Left colon (tissue), 2 donors: Measurements from ENCODE around the gene EDAR. TPM values are rescaled to one million over a fixed set of nuclear protein-coding genes. Genes with fewer than 3 reads are reported as not detected.

Experiments used
- ATAC-seq: fragments of 200-7000 bp; cut with Tn5 transposase; one replicate; pipeline ENCODE4 v1.9.1; 2020; ENCODE audit warnings: mild to moderate bottlenecking, moderate library complexity
- DNase-seq, 2 donors: peaks; one replicate each; pipeline ENCODE4 v3.0.0-alpha.2; 2020
- intact Hi-C, 2 donors: fragments of 100-400 bp; cut with DNase I in 1 of 2; cut with micrococcal nuclease in 1 of 2; formaldehyde crosslinking; loops; one replicate each; pipeline versions ENCODE4 v1.11.2 to v1.14.0; 2022; cut with DNase I, micrococcal nuclease
- total RNA-seq, 2 donors: library from RNA; stranded (reverse); fragmentation: NEBNext Ultra II Directional; extraction: Animal tissue kit (Norgen Biotek cat#: 25700); gene quantifications; one replicate each; pipeline ENCODE4 v1.2.1, GENCODE V29; 2021
- donor health status: DM: no; HTN: no; CAD: no.
- donor health status: DM: yes; HTN: yes; CAD: no.

EDAR gene
- total RNA-seq, 2 donors from 2014 or later, result 0.43 to 0.61 TPM

GRCh38 chr2:109009920-109010610 lies 21.0 kb upstream of the EDAR start:
- ATAC-seq, result peak; percentile 78
- no peak for DNase-seq
- intact Hi-C loops, result no loop called here

DNA sequence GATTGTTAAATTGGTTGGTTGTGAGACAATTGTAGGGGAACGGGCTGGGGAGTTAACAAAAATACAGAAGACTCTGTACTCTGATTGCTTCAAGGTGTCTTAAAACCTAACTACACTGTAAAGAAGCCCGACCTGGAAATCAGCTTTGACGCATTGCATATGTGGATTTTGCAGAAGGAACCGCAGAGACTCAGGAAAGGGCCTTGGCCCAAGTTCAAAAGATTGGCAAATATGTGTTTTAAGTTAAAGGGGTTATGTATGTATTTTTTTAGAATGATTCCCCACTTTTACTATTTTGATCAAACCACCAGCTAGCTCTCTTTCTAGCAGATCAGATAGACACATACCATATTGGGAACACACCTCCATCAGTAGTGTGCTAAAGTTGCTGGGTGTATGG lies 18.0 kb upstream of the EDAR start:
- intact Hi-C loops, result no loop called here
- no peak for ATAC-seq

GRCh38 chr2:109005686-109006204 lies 16.7 kb upstream of the EDAR start:
- DNase-seq, result no peak
- ATAC-seq, result no peak
- intact Hi-C loops, result no loop called here

More for the DNA sequence above, 18.0 kb upstream of the EDAR start:
- no peak for DNase-seq

DNA sequence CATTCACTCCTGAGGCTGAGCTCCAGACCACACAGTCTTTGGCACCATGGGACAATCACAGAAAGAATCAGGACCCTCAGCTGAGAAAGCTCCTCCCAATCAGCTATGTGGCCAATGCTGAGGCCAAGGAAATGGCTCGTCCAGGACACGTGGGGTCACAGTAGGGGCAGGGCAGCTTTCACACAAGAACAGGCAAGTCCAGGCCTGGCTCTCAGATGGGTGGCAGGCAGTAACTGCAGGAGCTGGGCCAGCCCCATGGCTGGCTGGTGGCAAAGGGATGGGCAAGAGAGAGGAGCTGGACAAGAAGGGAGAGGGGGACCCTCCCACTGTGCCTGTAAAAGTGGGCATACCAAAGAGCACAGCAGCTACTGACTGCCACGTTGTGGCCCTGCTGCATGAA lies 12.2 kb upstream of the EDAR start:
- no peak for ATAC-seq
- intact Hi-C loops, result no loop called here
- DNase-seq, result no peak

DNA sequence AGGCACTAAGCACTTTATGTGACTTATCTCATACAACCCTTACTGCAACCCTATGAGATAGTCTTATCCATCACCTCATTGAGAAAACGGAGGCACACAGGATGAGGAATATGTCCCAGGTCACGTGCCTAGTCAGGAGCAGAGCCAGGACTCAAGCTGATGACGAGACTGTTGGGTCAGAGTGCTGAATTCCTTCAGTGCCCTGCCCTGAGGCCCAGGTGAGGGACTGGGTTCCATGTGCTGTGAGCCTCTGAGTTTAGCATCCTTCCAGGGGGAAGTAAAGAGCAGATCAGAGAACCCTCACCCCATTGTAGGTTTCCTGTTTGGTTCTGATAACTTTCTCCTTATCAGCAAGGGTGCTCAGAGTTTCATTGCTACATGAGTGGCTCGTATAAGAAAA lies 11.7 kb upstream of the EDAR start:
- intact Hi-C loops, result no loop called here
- ATAC-seq (no peak), DNase-seq (no peak)

GRCh38 chr2:108998911-108999310 lies 9.9 kb upstream of the EDAR start:
- intact Hi-C loops, result no loop called here
- ATAC-seq, result no peak
- DNase-seq, result no peak

DNA sequence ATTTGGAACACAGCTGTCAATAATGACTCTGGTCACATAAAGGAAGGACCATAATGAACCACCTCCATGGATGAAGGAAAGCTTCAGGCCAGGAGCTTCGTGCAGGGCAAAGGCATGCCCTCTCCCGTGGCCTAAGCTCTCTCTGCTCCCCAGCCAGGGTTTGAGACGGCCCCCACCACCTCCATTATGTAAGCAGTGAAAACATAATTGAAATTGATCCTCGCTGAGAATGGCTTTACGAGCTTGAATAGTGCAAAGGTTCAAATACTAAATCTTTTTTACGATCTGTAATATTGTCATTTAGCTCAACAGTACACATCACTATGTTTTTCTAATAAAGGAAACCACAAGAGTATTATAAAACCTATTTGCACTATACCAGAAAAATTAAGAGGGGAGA lies 5.2 kb upstream of the EDAR start:
- ATAC-seq (peak; percentile 30), DNase-seq (no peak)
- intact Hi-C loops, result no loop called here

GRCh38 chr2:108993095-108993937 lies 4.3 kb upstream of the EDAR start:
- ATAC-seq (no peak), DNase-seq (no peak)
- intact Hi-C loops, result no loop called here

- intact Hi-C loops, result no loop called here
- DNase-seq, result no peak
- ATAC-seq, result no peak
These were observed 784 bp downstream of the EDAR start for GRCh38 chr2:108988076-108988795.

DNA sequence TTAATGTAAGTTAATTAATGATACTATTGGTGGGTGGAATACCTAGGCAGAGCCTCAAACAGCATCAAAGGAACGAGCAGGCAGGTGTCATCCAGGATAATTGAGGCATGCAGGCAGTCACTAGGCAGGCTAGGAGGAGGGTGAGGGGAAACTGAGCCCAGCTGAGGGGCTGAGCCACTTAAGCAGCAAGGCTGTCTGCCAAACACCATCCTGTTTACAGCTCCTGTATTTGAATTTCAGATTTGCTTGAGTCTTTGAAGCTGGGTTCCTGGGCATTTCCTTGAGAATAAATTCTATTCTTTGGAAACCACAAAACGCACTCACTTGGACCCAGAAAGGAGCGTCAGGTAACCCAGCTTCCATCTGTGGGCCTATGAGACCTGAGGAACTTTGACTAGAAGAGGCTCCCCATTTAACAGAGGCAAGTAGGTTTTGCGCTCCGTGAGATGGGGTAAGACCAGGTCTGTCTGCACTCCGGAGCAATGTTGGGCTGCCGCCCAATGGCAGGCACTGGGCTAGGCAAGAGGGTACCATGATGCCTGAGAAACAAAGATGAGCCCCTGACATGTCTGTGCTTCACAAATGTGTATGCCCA lies 2.0 kb downstream of the EDAR start:
- no peak for ATAC-seq
- intact Hi-C loops, result no loop called here
- no peak for DNase-seq

DNA sequence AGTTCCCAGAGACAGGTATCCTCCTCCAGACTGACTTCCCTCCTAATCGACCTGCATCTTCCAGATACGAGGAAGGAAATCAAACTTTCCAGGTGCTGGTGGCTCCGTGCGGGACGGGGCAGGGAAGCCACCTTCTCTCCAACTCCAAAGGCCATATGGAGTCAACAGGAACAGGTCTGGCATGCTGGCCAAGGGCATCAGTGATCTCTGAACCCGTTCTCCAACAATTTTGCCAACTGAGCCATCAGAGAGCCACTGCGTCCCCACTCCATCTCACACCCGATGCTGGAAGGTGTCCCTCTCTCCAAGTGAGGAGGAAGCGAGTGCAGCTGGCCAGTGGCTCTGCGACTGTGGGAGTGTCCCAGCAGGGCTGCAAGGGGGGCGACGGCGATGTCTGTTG lies 5.4 kb downstream of the EDAR start:
- DNase-seq (no peak), ATAC-seq (no peak)
- intact Hi-C loops, result no loop called here

- DNase-seq (no peak), ATAC-seq (no peak)
- intact Hi-C loops, result no loop called here
These were observed 6.0 kb downstream of the EDAR start for GRCh38 chr2:108983061-108983460.

DNA sequence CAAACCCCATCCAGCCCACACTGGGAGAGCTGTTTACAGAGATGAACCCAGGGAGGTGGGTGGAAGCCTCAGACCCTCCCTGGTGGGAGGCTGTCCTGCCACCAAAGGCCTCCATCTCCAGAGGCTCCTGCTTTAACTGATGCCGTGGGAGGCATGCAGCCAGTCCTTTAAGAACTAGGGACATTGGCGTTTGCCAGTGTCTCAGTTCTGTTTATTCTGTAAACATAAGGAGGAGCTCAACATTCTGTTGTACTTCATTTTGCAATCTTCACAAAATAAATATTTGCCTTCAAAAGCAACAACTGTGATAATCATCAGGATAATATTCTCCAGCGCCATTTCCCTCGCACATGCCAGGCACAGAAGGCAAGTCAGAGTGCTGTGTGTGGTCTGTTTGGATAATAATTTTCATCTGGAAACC lies 6.8 kb downstream of the EDAR start:
- intact Hi-C loops, result no loop called here
- no peak for DNase-seq
- peak; percentile 40 for ATAC-seq

- intact Hi-C loops, result no loop called here
- ATAC-seq, result peak; percentile 15
These were observed 7.2 kb downstream of the EDAR start for GRCh38 chr2:108981846-108982245.

GRCh38 chr2:108980076-108980475 lies 8.9 kb downstream of the EDAR start:
- DNase-seq, result no peak
- peak; percentile 44 for ATAC-seq
- intact Hi-C loops, result no loop called here

More at GRCh38 chr2:108981846-108982245, 7.2 kb downstream of the EDAR start:
- DNase-seq, result no peak

GRCh38 chr2:108979461-108979860 lies 9.6 kb downstream of the EDAR start:
- ATAC-seq (peak; percentile 17), DNase-seq (no peak)
- intact Hi-C loops, result no loop called here

DNA sequence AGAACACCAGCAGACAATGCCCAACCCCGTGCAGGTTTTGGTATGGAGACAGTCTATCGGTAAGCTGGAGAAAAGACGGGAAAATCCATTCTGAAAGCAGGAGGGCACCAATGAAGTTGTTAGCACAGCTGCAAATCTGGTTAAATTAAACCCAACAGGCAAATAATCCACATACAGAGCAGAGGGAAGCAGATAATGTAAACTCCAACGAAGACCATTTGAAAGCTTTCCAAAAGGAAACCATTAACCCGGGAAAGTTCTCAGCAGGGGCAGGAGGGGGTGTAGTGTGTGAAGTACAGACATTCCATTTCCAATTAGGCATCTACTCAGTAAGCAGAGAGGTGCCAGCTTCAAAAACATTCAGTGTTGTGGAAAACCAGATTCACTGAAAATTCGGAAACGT lies 10.3 kb downstream of the EDAR start:
- intact Hi-C loops, result no loop called here
- DNase-seq (no peak), ATAC-seq (peak; percentile 54)

GRCh38 chr2:108975613-108976435 lies 13.2 kb downstream of the EDAR start:
- ATAC-seq (no peak), DNase-seq (no peak)
- intact Hi-C loops, result no loop called here
